K562 (cell line): ENCODE measurements around the gene OPA3. TPM values are rescaled to one million over a fixed set of nuclear protein-coding genes. Genes with fewer than 3 reads are reported as not detected.

ENCODE experiments used
- CCAR2 ChIP-seq: fragments of 200-400 bp; formaldehyde crosslinking; IDR thresholded peaks from 2 replicates; pipeline ENCODE4 v1.6.1; 2017; ENCODE audit warnings: mild to moderate bottlenecking, low read depth, low read length
- E2F5 ChIP-seq: sonication (generic); formaldehyde crosslinking; IDR thresholded peaks from 2 replicates; pipeline ENCODE4 v1.8.0; 2022; ENCODE audit warnings: mild to moderate bottlenecking, missing genetic modification reagents
- EP300 ChIP-seq: IDR thresholded peaks from 2 replicates; pipeline ENCODE4 v1.6.1; 2012; ENCODE audit warnings: low read length, improper control_type of control experiment
- ETS1 ChIP-seq: conservative IDR thresholded peaks from 2 replicates; pipeline ENCODE4 v1.6.1; 2011; ENCODE audit warnings: low read depth, mild to moderate bottlenecking, low read length; ENCODE audit not compliant: control insufficient read depth
- GTF2E2 ChIP-seq: fragments of 200-800 bp; sonication (Bioruptor generic); IDR thresholded peaks from 2 replicates; pipeline ENCODE4 v1.6.1; 2016; ENCODE audit warnings: missing genetic modification characterization, missing compliant biosample characterization
- HLTF ChIP-seq: fragments of 450-650 bp; IDR thresholded peaks from 2 replicates; pipeline ENCODE4 v1.6.1; 2016
- ID3 ChIP-seq, 2 experiments: fragments of 250-450 bp in 1 of 2; fragments of 450-650 bp in 1 of 2; sonication (Bioruptor Pico) in 1 of 2; IDR thresholded peaks; 2 replicates each; pipeline versions ENCODE4 v1.6.1 to v1.8.0; 2016 to 2021; ENCODE audit warnings: mild to moderate bottlenecking in 2 of 2, moderate library complexity in 2 of 2, missing compliant biosample characterization in 1 of 2, missing genetic modification characterization in 1 of 2
- MYC ChIP-seq, 2 experiments: fragments of 250-450 bp in 1 of 2; sonication (Bioruptor Pico) in 1 of 2; IDR thresholded peaks; 2 replicates each; pipeline versions ENCODE4 v1.5.1 to v1.6.1; 2012 to 2021; ENCODE audit warnings: low read depth in 2 of 2, borderline replicate concordance in 1 of 2, improper control_type of control experiment in 1 of 2, low read length in 1 of 2, mild to moderate bottlenecking in 1 of 2, moderate library complexity in 1 of 2
- NONO ChIP-seq, 2 experiments: fragments of 200-400 bp in 1 of 2; fragments of 450-650 bp in 1 of 2; formaldehyde crosslinking in 1 of 2; IDR thresholded peaks; 2 replicates each; pipeline ENCODE4 v1.6.1; 2017; ENCODE audit warnings: low read depth in 2 of 2, mild to moderate bottlenecking in 2 of 2, moderate library complexity in 2 of 2, low read length in 1 of 2
- NUFIP1 ChIP-seq: fragments of 450-650 bp; IDR thresholded peaks from 2 replicates; pipeline ENCODE4 v1.6.1; 2018; ENCODE audit not compliant: partially characterized antibody
- PHB ChIP-seq: fragments of 250-450 bp; sonication (Bioruptor Pico); IDR thresholded peaks from 2 replicates; pipeline ENCODE4 v1.5.0; 2021
- PURB ChIP-seq: sonication (generic); formaldehyde crosslinking; IDR thresholded peaks from 2 replicates; pipeline ENCODE4 v1.9.0; 2021; ENCODE audit warnings: low read depth, mild to moderate bottlenecking, missing genetic modification reagents
- SRSF3 ChIP-seq: fragments of 200-400 bp; formaldehyde crosslinking; IDR thresholded peaks from 2 replicates; pipeline ENCODE4 v1.6.1; 2016; ENCODE audit warnings: mild to moderate bottlenecking, low read length, moderate library complexity; ENCODE audit not compliant: insufficient read depth
- ZBTB8A ChIP-seq: fragments of 450-650 bp; IDR thresholded peaks from 2 replicates; pipeline ENCODE4 v1.6.1; 2018; ENCODE audit warnings: mild to moderate bottlenecking, moderate library complexity; ENCODE audit not compliant: partially characterized antibody
- ZNF263 ChIP-seq: sonication (generic); formaldehyde crosslinking; IDR thresholded peaks from 2 replicates; pipeline ENCODE4 v1.8.0; 2022; ENCODE audit warnings: mild to moderate bottlenecking, missing genetic modification reagents, borderline replicate concordance
- ZNF609 ChIP-seq: sonication (generic); formaldehyde crosslinking; IDR thresholded peaks from 2 replicates; pipeline ENCODE4 v1.8.1; 2023; ENCODE audit warnings: missing genetic modification reagents, mild to moderate bottlenecking, borderline replicate concordance
- polyA plus RNA-seq, 8 experiments: library from polyadenylated mRNA; depleted of rRNA in 4 of 8; stranded (reverse) in 5 of 8; unstranded in 3 of 8; fragments of >200 nt; fragmentation: Nextera tagmentation in 2 of 8; fragmentation: Illumina TruSeq in 1 of 8; extraction: Ambion mirVana in 2 of 8; extraction: Trizol in 1 of 8; gene quantifications; 2 replicates each; pipeline versions ENCODE4 v1.2.1 to v1.2.3, GENCODE V29; 2011 to 2014; ENCODE audit warnings: inconsistent platforms in 1 of 8, missing spikeins in 1 of 8
- total RNA-seq, 7 experiments: library from RNA; depleted of rRNA in 6 of 7; stranded (reverse); fragments of >200 nt in 6 of 7; fragmentation: Illumina TruSeq in 2 of 7; extraction: Trizol in 2 of 7; gene quantifications; 2 replicates each; pipeline versions ENCODE4 v1.2.1 to v1.2.3, GENCODE V29; 2011 to 2021; ENCODE audit warnings: low replicate concordance in 1 of 7

Gene OPA3
- total and polyA plus RNA-seq, 9 of the 15 experiments (the other 6 are each of a cell fraction or from before 2014, with no cell fraction given): 1.4 to 18.8 (median 9.0) TPM

- TF ChIP-seq ID3 (CRISPR knock-in tag; IDR thresholded peaks at IDR 0.05) (no peak), ID3 (tag; IDR thresholded peaks at IDR 0.05) (0 out of 2 replicates have a peak, but pooled peaks have one; percentile 27), PURB (CRISPR knock-in tag) (no peak), EP300 (no peak; the same call in 1 of the 2 replicates), PHB (peak; percentile 72; the same call in 1 of the 2 replicates), GTF2E2 (tag) (no peak; the same call in 1 of the 2 replicates), HLTF (no peak), NONO (IDR thresholded peaks at IDR 0.05; ENCODE audit: low read depth in 2 of 2, low read length in 1 of 2) (peak; percentile 40 to 71; a peak in 1 of 4 replicates), E2F5 (CRISPR knock-in tag) (no peak), SRSF3 (no peak), ZBTB8A (no peak), CCAR2 (no peak), ETS1 (peak; percentile 38; the same call in 1 of the 2 replicates), MYC (IDR thresholded peaks at IDR 0.05; ENCODE audit: low read depth, low read length) (no peak; the same call in 1 of the 2 replicates), MYC (CRISPR knock-in tag; IDR thresholded peaks at IDR 0.05; ENCODE audit: borderline replicate concordance, low read depth) (peak; percentile 79; the same call in 1 of the 2 replicates), ZNF609 (CRISPR knock-in tag) (no peak), NUFIP1 (no peak), ZNF263 (CRISPR knock-in tag) (peak; percentile 53; the same call in 1 of the 2 replicates)
These were observed 77.4 kb downstream of the OPA3 start, which contains the start of gene VASP (continued) for GRCh38 chr19:45506989-45507871.
